GM15510 (cell line): ENCODE data around the gene HNRNPC.

ENCODE experiments used
- POLR2A ChIP-seq: IDR thresholded peaks from 3 replicates; pipeline ENCODE4 v1.6.1; 2011; ENCODE audit warnings: borderline replicate concordance; ENCODE audit not compliant: insufficient read length; ENCODE audit errors: extremely low read depth

HNRNPC gene

DNA sequence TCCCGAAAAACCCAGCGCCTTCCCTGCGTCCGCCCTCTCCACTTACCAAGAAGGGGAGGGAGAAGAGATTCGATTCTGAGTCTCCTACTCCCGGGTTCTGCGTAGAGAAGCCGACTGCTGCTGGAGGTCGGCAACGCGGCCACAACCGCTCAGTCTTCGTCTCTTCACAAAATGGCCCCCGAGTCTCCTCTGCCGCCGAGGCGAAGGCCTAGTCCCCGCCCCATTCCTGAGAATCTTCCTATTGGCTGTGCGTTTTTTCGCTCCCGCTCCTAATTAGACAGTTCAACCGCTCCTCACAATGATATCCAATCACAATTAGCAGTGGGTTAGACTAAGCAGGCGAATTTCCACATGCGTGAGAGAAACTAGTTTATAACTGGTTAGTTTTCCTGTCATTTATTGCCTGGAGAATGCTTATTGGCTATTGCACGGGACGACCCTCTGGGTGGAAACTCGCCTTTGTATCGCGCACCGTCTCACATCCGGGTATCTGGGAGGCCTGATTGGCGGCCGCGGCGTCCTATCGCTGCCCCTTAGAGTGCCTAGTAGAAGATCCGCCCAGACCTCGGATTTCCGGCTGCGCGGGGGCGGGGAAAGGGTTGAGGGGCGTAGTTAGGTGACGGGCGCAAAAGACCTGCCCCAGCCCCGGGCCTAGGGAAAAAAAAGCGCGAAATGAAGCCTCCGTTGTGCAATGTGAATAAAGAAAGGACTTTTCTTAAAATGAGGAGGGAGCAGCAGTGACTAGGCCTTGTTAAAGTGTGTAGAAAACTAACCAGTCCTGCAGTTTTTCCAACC lies at the start of gene HNRNPC:
Gene HNRNPC (minus strand): TSS at position 191 of the 795 bp plus-strand sequence. CDS start 35,249 bp downstream, outside the sequence.
- TF ChIP-seq POLR2A = peak; percentile 92

GRCh38 chr14:21317398-21317797 lies 48.2 kb upstream of the HNRNPC start:
- no peak for TF ChIP-seq POLR2A

DNA sequence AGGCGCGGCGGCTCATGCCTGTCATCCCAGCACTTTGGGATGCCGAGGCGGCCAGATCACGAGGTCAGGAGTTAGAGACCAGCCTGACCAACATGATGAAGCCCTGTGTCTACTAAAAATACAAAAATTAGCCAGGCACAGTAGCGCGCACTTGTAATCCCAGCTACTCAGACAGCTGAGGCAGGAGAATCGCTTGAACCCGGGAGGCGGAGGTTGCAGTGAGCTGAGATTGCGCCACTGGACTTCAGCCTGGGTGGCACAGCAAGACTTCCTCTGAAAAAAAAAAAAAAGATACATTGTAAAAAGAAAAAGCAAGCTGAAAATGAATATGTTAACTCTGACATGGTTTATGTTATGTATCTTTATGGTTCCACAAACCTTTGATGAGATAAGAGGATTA lies 44.3 kb upstream of the HNRNPC start:
- TF ChIP-seq POLR2A = no peak

GRCh38 chr14:21311614-21312013 lies 42.4 kb upstream of the HNRNPC start:
- TF ChIP-seq POLR2A = no peak

DNA sequence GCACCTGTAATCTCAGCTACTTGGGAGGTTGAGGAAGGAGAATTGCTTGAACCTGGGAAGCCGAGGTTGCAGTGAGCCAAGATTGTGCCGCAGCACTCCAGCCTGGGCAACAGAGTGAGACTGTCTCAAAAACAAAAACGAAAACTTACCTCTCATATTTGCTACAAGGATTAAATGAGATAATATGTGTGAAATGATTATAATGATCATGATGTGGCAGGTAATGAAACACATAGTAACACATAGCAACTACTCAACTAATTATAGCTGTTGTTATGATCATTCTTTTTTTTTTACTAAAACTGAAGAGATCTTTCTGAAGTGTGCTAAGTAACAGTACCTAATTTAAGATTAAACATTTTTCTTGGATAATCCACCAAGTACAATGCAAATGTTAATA lies 40.7 kb upstream of the HNRNPC start:
- TF ChIP-seq POLR2A = no peak

DNA sequence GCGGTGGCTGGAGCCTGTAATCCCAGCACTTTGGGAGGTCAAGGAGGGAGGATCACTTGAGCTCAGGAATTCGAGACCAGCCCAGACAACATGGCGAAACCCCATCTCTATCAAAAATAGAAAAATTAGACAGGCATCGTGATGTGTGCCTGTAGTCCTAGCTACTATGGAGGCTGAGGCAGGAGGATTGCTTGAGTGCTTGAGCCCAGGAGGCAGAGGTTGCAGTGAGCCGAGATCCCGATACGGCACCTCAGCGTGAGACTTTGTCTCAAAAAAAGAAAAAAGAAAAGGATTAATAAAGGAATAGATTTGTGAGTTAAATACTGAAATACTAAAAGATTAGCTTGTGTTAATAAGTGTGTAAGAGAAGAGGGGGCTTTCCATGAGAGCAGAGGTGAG lies 40.0 kb upstream of the HNRNPC start:
- no peak for TF ChIP-seq POLR2A

- peak; percentile 61 for TF ChIP-seq POLR2A
Observed at GRCh38 chr14:21308479-21309237, 39.4 kb upstream of the HNRNPC start.

- no peak for TF ChIP-seq POLR2A
Observed at GRCh38 chr14:21308132-21308478, 38.9 kb upstream of the HNRNPC start.

- no peak for TF ChIP-seq POLR2A
Observed at GRCh38 chr14:21307637-21308036, 38.4 kb upstream of the HNRNPC start.

DNA sequence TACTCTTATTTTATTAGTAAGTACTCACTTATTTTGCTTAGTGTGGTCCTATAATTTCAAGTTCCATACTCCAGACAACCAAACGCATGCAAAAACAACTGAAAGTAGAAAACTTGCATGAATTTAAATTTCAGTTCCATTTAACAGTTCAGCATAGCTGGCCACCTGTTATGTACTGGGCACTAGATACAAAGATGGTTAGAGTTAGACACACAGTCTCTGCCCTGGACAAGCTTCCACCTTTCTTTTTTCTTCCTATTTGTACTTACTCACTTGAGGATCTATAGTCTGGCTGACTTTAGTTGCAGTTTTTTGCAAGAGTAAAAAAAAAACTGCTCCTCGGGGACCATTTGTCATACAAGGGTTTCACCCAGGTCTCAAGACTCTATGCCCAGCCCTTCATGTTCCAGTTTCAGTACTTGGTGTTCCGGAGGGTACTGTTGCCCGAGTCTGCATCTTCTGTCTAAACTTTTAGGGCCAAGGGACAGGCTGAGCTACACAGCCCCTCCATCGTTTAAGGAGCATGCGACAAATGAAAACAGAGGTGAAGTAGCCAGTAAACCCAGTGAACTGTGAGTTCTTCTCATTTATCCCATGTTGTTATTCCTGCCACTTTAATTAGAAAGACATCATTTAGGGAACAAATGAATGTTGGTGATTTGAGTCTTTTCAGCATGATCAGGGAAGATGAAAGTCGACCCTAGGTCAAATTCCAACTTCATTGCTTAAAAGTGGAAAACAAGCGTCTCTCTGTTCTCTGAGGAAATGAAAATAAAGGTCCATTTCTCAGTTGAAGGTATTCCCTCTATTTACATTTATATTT lies 33.0 kb upstream of the HNRNPC start:
- no peak for TF ChIP-seq POLR2A

GRCh38 chr14:21300892-21301291 lies 31.6 kb upstream of the HNRNPC start:
- no peak for TF ChIP-seq POLR2A

GRCh38 chr14:21299562-21300130 lies 30.4 kb upstream of the HNRNPC start:
- TF ChIP-seq POLR2A = no peak

DNA sequence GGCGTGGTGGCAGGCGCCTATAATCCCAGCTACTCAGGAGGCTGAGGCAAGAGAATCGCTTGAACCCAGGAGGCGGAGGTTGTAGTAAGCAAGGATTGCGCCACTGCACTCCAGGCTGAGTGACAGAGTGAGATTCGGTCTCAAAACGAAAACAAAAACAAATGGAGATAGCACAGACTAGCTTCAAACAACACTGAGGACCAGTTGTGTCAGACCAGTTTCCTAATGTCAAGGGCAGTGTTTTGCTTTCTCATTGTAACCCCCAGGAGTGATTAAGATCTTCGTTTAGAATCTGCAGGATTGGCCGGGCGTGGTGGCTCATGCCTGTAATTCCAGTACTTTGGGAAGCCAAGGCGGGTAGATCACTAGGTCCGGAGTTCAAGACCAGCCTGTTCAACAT lies 29.1 kb upstream of the HNRNPC start:
- TF ChIP-seq POLR2A = no peak

DNA sequence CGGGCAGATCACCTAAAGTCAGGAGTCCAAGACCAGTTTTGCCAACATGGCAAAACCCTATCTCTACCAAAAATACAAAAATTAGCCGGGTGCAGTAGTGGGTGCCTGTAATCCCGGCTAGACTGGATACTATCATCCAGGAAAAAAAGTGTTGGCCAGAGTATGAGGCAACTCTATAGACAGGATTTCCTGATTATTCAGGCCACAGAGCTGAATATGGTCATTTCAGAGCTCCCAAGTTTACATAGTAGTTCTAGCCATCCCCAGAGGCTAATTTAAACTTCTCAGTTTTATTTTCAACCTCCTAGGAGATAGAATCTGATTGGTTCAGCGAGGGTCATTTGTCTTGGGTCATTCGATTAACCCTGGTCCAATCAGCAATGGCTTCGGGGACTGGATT lies 17.9 kb upstream of the HNRNPC start:
- TF ChIP-seq POLR2A = no peak

DNA sequence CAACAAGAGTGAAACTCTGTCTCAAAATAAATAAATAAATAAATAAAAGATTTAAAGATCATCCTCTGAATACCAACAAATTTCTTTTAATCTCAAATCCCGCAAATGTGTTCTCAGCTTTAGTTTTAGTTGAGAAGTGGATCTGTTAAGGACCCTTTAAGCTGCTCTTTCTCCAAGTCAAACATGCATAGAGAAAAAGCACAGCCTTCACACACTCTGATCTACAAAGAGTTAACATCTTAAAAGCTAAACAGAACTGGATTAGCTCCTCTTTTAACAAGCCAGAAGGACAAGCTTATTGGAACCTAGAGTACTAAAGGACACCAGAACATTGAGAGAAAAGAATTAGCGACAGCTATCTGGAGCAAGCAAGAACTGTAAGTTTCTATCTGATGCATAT lies 10.5 kb upstream of the HNRNPC start, which contains the start of gene RPGRIP1:
Gene RPGRIP1 (plus strand): TSS at position 301 of the 400 bp plus-strand sequence. CDS start 7,894 bp downstream, outside the sequence.
- no peak for TF ChIP-seq POLR2A
